ENCODE results near the gene CTPS2. TPM values are rescaled to one million over a fixed set of nuclear protein-coding genes. Genes with fewer than 3 reads are reported as not detected.

The CTPS2 gene
- total RNA-seq, 1 donor from 2014 or later = 11.4 TPM

GRCh38 chrX:16610121-16610621 lies 102.3 kb downstream of the CTPS2 start:
- Mint-ChIP-seq H3K9me3 (ENCODE audit: unreplicated experiment) (no peaks in the 10 kb centered on the region), H3K36me3 (ENCODE audit: low read depth, unreplicated experiment) (no peaks in the 10 kb centered on the region), H3K4me1 (ENCODE audit: low read depth, unreplicated experiment) (no peaks in the 10 kb centered on the region), H3K27ac (ENCODE audit: unreplicated experiment) (no peak overlapping the region), H3K27me3 (ENCODE audit: low read depth, unreplicated experiment) (no peaks in the 10 kb centered on the region), H3K4me3 (ENCODE audit: unreplicated experiment) (no peak overlapping the region)
- H3K9me3 ChIP-seq (ENCODE audit: insufficient read depth, low read depth, low read length) = no peaks in the 10 kb centered on the region
- peak overlapping the region; percentile 37 for H3K9ac ChIP-seq (ENCODE audit: low read length)
- no peak overlapping the region for H2AFZ ChIP-seq (ENCODE audit: low read depth, low read length)
- H3K4me1 ChIP-seq (ENCODE audit: insufficient read depth, low read length) = peaks cover 4% of the 10 kb centered on the region
- H4K20me1 ChIP-seq (ENCODE audit: insufficient read depth, low read length) = no peaks in the 10 kb centered on the region
- peak overlapping the region; percentile 46 for H3K4me2 ChIP-seq (ENCODE audit: low read length)
- TF ChIP-seq CTCF (IDR thresholded peaks at IDR 0.05; ENCODE audit: insufficient read depth, low read depth, low read length) (no peak), EZH2 (IDR thresholded peaks at IDR 0.05; ENCODE audit: insufficient read depth, low read length) (no peak)
- peak; percentile 64 for DNase-seq (ENCODE audit: low read depth)
- peak overlapping the region; percentile 93 for H3K27ac ChIP-seq (ENCODE audit: low read depth, low read length)
- no peak overlapping the region for H3K4me3 ChIP-seq (ENCODE audit: insufficient read depth, low read depth, low read length)
- H3K27me3 ChIP-seq (ENCODE audit: insufficient read depth, low read length) = no peaks in the 10 kb centered on the region
- H3K36me3 ChIP-seq (ENCODE audit: insufficient read depth, low read length) = no peaks in the 10 kb centered on the region
- no peaks in the 10 kb centered on the region for H3K79me2 ChIP-seq (ENCODE audit: insufficient read depth, low read length)
- FAIRE-seq = no peak

- peak; percentile 39 for DNase-seq (ENCODE audit: low read depth)
- no peak overlapping the region for H3K27ac Mint-ChIP-seq (ENCODE audit: unreplicated experiment)
These were observed 106.2 kb downstream of the CTPS2 start for GRCh38 chrX:16606142-16606720.

More at GRCh38 chrX:16606142-16606720, 106.2 kb downstream of the CTPS2 start:
- Mint-ChIP-seq H3K36me3 (ENCODE audit: low read depth, unreplicated experiment) (no peaks in the 10 kb centered on the region), H3K4me3 (ENCODE audit: unreplicated experiment) (no peak overlapping the region), H3K4me1 (ENCODE audit: low read depth, unreplicated experiment) (peaks cover 11% of the 10 kb centered on the region), H3K27me3 (ENCODE audit: low read depth, unreplicated experiment) (no peaks in the 10 kb centered on the region), H3K9me3 (ENCODE audit: unreplicated experiment) (no peaks in the 10 kb centered on the region)
- Histone ChIP-seq H3K4me1 (ENCODE audit: insufficient read depth, low read length) (peaks cover 15% of the 10 kb centered on the region), H3K27me3 (ENCODE audit: insufficient read depth, low read length) (no peaks in the 10 kb centered on the region), H4K20me1 (ENCODE audit: insufficient read depth, low read length) (no peaks in the 10 kb centered on the region), H3K4me3 (ENCODE audit: insufficient read depth, low read depth, low read length) (no peak overlapping the region), H2AFZ (ENCODE audit: low read depth, low read length) (no peak overlapping the region), H3K79me2 (ENCODE audit: insufficient read depth, low read length) (no peaks in the 10 kb centered on the region), H3K9ac (ENCODE audit: low read length) (no peak overlapping the region), H3K4me2 (ENCODE audit: low read length) (no peak overlapping the region), H3K9me3 (ENCODE audit: insufficient read depth, low read depth, low read length) (no peaks in the 10 kb centered on the region), H3K27ac (ENCODE audit: low read depth, low read length) (no peak overlapping the region), H3K36me3 (ENCODE audit: insufficient read depth, low read length) (no peaks in the 10 kb centered on the region)
- TF ChIP-seq EZH2 (IDR thresholded peaks at IDR 0.05; ENCODE audit: insufficient read depth, low read length) (no peak), CTCF (IDR thresholded peaks at IDR 0.05; ENCODE audit: insufficient read depth, low read depth, low read length) (no peak)
- FAIRE-seq = peak; percentile 23
